ENCODE measurements around the gene CLK2. TPM values are rescaled to one million over a fixed set of nuclear protein-coding genes. Genes with fewer than 3 reads are reported as not detected.
"Not testable (repeated sequence)": the region's sequence is repeated elsewhere in the genome, so short reads cannot be mapped to it uniquely, and the experiment has no call there.

Gene CLK2
- total RNA-seq, 1 donor from 2014 or later, result 88.4 TPM

- intact Hi-C loops (cut with micrococcal nuclease), result no loop called here
Observed at GRCh38 chr1:155300024-155300423, 26.7 kb upstream of the CLK2 start.

DNA sequence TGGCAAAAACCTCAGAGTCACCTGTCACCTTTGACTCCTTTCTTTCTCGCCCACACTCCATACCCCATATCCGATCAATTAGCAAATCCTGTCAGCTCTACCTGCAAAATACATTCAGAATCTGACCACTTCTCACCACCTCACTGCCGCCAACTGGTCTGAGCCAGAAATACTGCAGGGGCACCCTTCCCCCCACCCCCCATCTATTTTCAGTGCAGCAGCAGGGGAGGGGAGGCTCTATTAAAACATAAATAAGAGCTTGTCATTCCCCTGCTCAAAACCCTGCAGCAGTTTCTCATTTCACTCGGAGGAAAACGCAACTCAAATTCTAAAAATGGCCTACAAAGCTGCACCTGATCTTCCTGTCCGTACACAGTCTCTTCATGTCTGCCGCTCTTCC, 24.1 kb upstream of the CLK2 start:
- intact Hi-C loops (cut with micrococcal nuclease), result no loop called here

GRCh38 chr1:155296661-155297060, 23.4 kb upstream of the CLK2 start:
- intact Hi-C loops (cut with micrococcal nuclease), result no loop called here

DNA sequence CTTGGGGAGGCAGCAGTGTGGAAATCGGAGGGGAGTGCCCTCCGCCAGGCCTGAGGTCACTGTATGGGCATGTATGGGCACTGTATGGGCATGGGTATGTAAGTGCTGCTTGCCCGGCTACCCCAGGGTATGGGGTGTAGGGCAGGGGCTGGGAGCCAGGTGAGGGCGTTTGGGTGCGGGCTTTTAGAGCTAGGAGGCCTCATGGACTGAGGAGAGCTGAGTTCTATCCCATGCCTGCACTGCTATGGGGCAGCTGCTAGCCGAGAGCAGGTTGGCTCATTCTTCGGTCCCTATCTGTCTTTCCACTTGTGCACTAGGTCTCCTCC, 22.6 kb upstream of the CLK2 start:
- intact Hi-C loops (cut with micrococcal nuclease), result no loop called here

GRCh38 chr1:155295183-155295941, 22.1 kb upstream of the CLK2 start:
- intact Hi-C loops (cut with micrococcal nuclease), result no loop called here

GRCh38 chr1:155294520-155295182, 21.3 kb upstream of the CLK2 start:
- intact Hi-C loops (cut with micrococcal nuclease), result no loop called here

GRCh38 chr1:155293086-155293749, 19.9 kb upstream of the CLK2 start:
- intact Hi-C loops (cut with micrococcal nuclease), result no loop called here

- intact Hi-C loops (cut with micrococcal nuclease), result not testable (repeated sequence)
Observed at GRCh38 chr1:155291006-155291405, 17.7 kb upstream of the CLK2 start.

GRCh38 chr1:155287987-155288543, 14.8 kb upstream of the CLK2 start:
- intact Hi-C loops (cut with micrococcal nuclease), result no loop called here

DNA sequence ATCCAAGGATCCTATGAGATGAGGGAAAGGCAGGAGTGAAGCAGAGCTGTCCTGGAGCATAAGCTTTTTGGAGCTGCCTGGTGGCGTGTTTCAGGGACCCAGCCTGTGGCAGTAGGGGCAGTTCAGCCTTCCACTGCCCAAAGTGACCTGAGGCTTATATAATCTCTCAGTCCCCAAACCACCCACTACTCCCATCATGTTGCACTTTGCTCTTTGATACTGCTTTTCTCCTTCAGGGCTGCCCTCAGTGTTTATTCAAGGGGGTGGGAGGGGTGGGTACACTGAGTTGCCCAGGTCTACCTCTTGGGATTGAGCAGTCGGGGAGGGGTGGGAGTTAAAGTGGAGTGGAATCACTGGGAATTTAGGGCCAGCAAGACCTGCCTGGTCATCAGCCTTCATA, 13.2 kb upstream of the CLK2 start:
- intact Hi-C loops (cut with micrococcal nuclease), result no loop called here

- intact Hi-C loops (cut with micrococcal nuclease), result no loop called here
Observed at GRCh38 chr1:155285631-155286044, 12.3 kb upstream of the CLK2 start.

GRCh38 chr1:155285063-155285462, 11.8 kb upstream of the CLK2 start:
- intact Hi-C loops (cut with micrococcal nuclease), result no loop called here

- intact Hi-C loops (cut with micrococcal nuclease), result no loop called here
Observed at GRCh38 chr1:155284476-155284875, 11.2 kb upstream of the CLK2 start.

DNA sequence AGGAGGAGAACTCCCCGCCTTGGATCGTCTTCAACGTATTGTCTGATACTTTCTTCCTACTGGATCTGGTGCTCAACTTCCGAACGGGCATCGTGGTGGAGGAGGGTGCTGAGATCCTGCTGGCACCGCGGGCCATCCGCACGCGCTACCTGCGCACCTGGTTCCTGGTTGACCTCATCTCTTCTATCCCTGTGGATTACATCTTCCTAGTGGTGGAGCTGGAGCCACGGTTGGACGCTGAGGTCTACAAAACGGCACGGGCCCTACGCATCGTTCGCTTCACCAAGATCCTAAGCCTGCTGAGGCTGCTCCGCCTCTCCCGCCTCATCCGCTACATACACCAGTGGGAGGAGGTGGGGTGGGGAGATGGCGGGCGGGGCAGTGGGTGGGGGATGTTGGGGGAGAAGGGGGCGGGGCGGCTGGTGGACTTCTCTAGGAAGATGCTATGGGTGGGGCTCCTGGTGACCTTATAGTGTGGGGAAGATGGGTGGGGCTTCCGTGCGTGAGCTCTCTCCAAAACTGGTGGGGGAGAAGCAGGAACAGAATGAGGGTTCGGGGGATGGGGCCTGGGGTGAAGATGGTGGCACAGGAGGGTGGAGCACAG, 9.3 kb upstream of the CLK2 start:
- intact Hi-C loops (cut with micrococcal nuclease), result no loop called here

DNA sequence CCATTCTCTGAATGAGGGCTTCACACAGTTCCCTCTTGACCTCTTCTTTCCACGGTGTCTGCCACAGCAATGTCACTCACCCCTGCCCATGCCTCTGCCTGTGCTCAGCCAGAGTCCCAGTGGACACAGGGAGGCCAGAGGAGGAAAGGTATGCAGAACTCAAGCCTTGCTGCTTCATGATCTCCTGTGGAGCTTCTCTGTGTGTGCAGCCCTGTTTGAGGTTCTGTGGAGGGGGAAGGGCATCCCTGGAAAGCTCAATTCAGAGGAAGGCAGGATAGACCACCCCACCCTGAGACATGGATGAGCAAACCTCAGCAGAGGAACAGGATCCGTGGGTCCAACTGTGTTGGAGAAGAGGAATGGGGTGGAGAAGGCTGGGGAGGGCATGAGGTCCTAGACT, 6.0 kb upstream of the CLK2 start:
- intact Hi-C loops (cut with micrococcal nuclease), result loop anchor here (10.0 kb wide), 2 partner anchors 286 to 776 kb away; partner anchors contain the start of genes ASH1L, LAMTOR2 and UBQLN4

DNA sequence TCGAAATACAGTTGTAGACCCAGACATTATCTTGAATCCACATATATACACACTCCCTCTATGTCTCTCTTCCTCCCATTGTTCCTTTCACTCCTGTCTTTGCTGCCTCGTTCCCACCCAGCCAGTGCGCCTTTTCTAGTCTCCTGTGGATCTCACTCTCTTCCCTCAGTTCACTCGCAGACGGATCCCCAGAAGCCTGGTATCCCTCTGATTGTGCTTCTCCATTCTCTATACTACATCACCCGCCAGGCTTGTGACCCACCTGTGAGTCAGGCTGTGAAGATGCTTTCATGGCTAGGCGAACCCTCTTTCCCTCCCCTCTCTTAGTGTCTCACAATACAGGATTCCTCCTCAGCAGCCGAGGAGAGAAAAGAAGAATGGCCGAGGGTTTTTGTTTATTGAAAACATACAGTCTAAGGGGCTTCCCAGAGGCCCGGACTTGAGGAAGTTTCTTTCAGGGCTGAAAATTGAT, 5.4 kb upstream of the CLK2 start:
- intact Hi-C loops (cut with micrococcal nuclease), result loop anchor here (1.0 to 10.0 kb wide), 3 partner anchors 286 to 776 kb away; partner anchors contain the start of genes ASH1L, LAMTOR2 and UBQLN4

DNA sequence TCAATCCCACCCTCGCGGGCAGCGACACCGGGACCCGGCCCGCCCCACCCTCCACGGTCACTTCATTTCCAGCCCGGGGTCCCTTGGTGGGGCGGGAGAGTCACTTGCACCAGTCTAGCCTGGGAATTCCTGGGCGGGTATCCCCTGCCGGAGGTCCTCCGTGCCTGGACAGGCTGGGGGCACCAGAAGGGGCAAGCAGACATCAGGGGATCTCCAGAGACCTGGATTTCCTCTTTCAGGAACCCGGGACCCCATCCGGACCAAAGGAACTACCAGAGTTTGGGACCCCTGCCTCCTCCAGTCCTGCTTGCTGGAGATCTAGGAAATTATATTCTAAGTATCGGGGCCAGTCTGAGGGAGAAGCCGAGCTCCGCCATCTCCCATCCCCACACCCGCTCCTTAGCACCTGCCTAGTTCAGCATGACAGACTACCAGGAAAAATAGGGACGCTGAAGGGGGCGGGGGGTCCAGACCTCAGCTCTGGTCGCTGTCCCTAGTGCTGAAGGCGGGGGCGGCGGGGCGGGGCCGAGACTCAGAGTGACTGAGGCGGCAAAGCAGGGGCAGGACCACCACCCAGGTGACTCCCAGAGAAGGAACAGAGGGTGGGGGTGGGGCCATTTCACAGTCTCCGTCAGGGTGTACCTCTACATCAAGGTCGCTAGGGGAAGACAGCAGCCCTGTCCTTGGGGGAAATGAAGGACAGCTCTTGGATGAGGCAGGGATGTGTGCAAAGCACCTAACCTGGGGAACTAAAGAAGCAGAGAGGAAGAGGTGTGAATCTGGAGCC, 4.8 kb upstream of the CLK2 start:
- intact Hi-C loops (cut with micrococcal nuclease), result loop anchor here (1.0 to 10.0 kb wide), 6 partner anchors 16 to 777 kb away; partner anchors contain the start of genes ASH1L, FDPS, LAMTOR2 and SCAMP3

DNA sequence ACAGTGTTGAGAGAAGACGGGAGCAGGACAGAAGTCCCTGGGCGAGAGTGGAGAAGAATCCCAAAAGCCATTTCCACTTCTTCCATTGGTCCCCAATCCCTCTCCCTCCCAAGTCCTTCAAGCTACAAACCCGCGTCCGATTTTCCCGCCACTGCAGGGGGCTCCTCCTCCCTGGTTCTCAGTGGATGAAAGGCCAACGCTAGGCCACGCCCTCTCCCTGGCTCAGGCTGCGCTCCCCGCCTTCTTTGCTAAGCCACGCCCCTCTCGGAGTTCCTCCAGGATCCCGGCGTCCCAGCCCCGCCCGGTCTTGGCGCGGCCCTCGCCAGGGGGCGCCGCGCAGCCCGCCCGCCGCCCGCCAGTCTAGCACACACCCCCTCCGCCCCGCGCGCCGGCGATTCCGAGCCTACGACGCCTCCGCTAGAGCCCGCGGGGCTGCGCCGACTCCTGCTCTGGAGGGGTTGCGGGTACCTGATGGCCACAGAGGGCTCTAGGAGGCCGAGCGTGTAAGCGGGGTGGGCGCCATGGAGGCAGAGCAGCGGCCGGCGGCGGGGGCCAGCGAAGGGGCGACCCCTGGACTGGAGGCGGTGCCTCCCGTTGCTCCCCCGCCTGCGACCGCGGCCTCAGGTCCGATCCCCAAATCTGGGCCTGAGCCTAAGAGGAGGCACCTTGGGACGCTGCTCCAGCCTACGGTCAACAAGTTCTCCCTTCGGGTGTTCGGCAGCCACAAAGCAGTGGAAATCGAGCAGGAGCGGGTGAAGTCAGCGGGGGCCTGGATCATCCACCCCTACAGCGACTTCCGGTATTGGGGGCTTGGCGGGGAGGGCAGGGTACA, 4.0 kb upstream of the CLK2 start, which contains the start of gene HCN3:
HCN3 (plus strand) TSS at position 394 of the 832 bp plus-strand sequence; CDS start at position 522, 128 bp downstream.
- intact Hi-C loops (cut with micrococcal nuclease), result loop anchor here (1.0 to 10.0 kb wide), 5 partner anchors 15 to 778 kb away; partner anchors contain the start of genes ASH1L, FDPS, LAMTOR2 and SCAMP3

Measured in T-helper 1 cell treated with Interleukin-12 subunit alpha and Interleukin-12 subunit beta and Interleukin-4 antibody, amounts not matched to agents 30 ng/mL and 1 ng/mL, for 36 hours (primary cell).